BE2C (cell line): ENCODE data around the gene STAP2.

Experiments used
- DNase-seq: peaks from one replicate; pipeline ENCODE4 v3.0.0-alpha.2; 2020
- H3K27me3 ChIP-seq: fragments of 250-450 bp; sonication (Bioruptor Pico); 2 replicates; pipeline ENCODE4 v1.5.1; 2020; ENCODE audit warnings: mild to moderate bottlenecking
- H3K36me3 ChIP-seq: fragments of 250-450 bp; sonication (Bioruptor Pico); 2 replicates; pipeline ENCODE4 v1.5.1; 2020; ENCODE audit warnings: mild to moderate bottlenecking
- H3K4me1 ChIP-seq: fragments of 250-450 bp; sonication (Bioruptor Pico); 2 replicates; pipeline ENCODE4 v1.5.1; 2020
- H3K4me3 ChIP-seq: 2 replicates; pipeline ENCODE4 v1.5.1; 2011; ENCODE audit warnings: low read depth, low read length
- H3K9me3 ChIP-seq: fragments of 250-450 bp; sonication (Bioruptor Pico); 2 replicates; pipeline ENCODE4 v1.5.1; 2020
- CTCF ChIP-seq: IDR thresholded peaks from 2 replicates; pipeline ENCODE4 v1.5.1; 2012; ENCODE audit warnings: mild to moderate bottlenecking, low read depth, low read length

STAP2 gene

DNA sequence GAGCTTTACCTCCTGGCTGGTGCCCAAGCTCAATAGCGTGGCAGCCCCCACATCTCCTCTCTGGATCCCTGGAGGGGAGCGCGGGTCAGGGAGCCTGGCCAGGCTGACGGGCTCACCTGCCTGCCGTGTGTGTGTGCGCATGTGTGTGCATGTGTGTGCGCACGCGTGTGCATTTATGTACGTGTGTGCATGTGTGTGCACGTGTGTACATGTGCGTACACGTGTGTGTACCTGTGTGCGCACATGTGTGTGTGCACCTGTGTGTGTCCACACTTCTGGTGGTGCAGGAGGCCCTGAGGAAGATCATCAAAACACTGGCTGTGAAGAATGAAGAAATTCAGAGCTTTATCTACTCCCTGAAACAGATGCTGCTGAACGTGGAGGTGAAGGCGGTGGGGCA lies 33.0 kb downstream of the STAP2 start:
- peaks cover 7% of the 10 kb centered on the region for H3K4me1 ChIP-seq
- no peak overlapping the region; the same call in 1 of the 2 replicates for H3K4me3 ChIP-seq
- no peaks in the 10 kb centered on the region for H3K9me3 ChIP-seq
- DNase-seq = no peak
- H3K36me3 ChIP-seq = peaks cover 39% of the 10 kb centered on the region
- TF ChIP-seq CTCF = no peak
- H3K27me3 ChIP-seq = no peaks in the 10 kb centered on the region

DNA sequence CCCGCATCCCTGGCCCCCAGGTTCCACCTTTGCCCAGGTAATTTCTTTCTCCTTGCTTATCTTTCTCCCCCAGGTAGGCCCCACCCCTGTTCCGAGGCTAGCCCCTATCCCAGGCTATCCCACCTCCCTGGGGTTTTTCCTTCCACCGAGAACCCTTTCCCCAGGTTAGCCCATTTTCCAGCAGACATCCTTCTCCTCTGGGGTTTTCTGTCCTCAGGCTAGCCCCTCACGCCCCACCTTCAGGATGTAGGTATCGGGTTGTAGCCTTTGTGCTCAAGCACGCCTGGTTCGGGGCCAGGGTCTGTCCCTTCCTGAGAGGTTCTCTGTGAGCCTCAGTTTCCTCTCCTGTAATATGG lies 33.4 kb downstream of the STAP2 start:
- TF ChIP-seq CTCF = no peak
- no peaks in the 10 kb centered on the region for H3K9me3 ChIP-seq
- peaks cover 7% of the 10 kb centered on the region for H3K4me1 ChIP-seq
- no peak for DNase-seq
- H3K4me3 ChIP-seq = peak overlapping the region; percentile 41
- H3K36me3 ChIP-seq = peaks cover 35% of the 10 kb centered on the region
- H3K27me3 ChIP-seq = no peaks in the 10 kb centered on the region

DNA sequence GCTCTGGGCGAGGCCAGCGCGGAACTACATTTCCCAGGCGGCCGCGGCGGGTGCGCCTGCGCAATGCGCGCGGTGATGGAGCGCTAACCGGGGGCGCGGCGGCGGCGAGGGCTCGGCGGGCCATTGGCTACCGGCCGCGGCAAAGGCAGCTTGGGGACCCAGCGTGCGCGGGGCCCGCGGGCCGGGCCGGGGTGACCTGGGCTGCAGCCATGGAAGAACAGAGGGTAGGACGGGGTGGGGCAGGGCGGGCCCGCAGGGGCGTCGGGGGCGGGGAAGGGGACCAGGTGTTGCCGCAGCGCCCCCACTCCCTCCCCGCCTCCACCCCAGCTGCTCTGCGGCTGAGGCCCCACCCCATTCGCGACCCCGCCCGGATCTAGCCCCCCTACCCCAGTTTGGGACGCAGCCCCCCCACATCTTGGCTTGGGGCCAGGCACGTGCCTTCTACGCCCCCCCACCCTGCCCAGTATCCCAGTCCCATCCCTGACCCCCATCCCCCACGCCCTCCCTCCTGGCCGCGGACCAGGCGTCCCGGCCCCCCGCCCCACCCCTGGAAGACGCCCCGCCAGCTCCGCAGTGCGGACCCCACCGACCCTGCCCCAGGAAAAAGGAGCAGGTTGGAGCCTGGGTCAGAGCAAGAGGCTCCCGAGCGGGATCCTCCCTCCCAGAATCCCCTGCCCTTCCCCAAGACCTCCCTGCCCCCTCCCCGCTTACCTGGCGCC lies 33.9 kb downstream of the STAP2 start, which contains the start of gene FSD1:
Gene FSD1, plus strand, starts transcription at position 61 of the 719 bp plus-strand sequence. Its CDS starts 149 bp downstream, at position 210.
- H3K4me3 ChIP-seq = peak within 1 kb of the TSS; percentile 41
- H3K4me1 ChIP-seq = peaks cover 7% of the 10 kb centered on the region
- peak; percentile 92 for DNase-seq
- H3K9me3 ChIP-seq = no peaks in the 10 kb centered on the region
- TF ChIP-seq CTCF = no peak
- H3K27me3 ChIP-seq = no peaks in the 10 kb centered on the region
- H3K36me3 ChIP-seq = peaks cover 31% of the 10 kb centered on the region

- H3K4me1 ChIP-seq = peaks cover 7% of the 10 kb centered on the region
- no peak overlapping the region; the same call in 1 of the 2 replicates for H3K4me3 ChIP-seq
- no peak for DNase-seq
- TF ChIP-seq CTCF = no peak
- H3K9me3 ChIP-seq = no peaks in the 10 kb centered on the region
- peaks cover 26% of the 10 kb centered on the region for H3K36me3 ChIP-seq
- no peaks in the 10 kb centered on the region for H3K27me3 ChIP-seq
These were observed 34.6 kb downstream of the STAP2 start for GRCh38 chr19:4303819-4304537.

GRCh38 chr19:4302243-4302640 lies 36.4 kb downstream of the STAP2 start, which contains the start of gene TMIGD2:
TSS of gene TMIGD2 (minus strand) at chr19:4302389. CDS start at chr19:4302385, 4 bp downstream.
- DNase-seq = no peak
- peaks cover 7% of the 10 kb centered on the region for H3K4me1 ChIP-seq
- no peaks in the 10 kb centered on the region for H3K27me3 ChIP-seq
- peaks cover 13% of the 10 kb centered on the region; the same call in 1 of the 2 replicates for H3K36me3 ChIP-seq
- no peak for TF ChIP-seq CTCF
- H3K9me3 ChIP-seq = no peaks in the 10 kb centered on the region
- H3K4me3 ChIP-seq = no peak within 1 kb of the TSS
